K562 (cell line): ENCODE results near the gene ADPRHL1. TPM values are rescaled to one million over a fixed set of nuclear protein-coding genes. Genes with fewer than 3 reads are reported as not detected.

Source experiments
- ATF7 ChIP-seq: fragments of 450-650 bp; IDR thresholded peaks from 2 replicates; pipeline ENCODE4 v1.7.1; 2014; ENCODE audit warnings: mild to moderate bottlenecking, moderate library complexity
- CHCHD3 ChIP-seq: fragments of 250-450 bp; sonication (Bioruptor Pico); IDR thresholded peaks from 2 replicates; pipeline ENCODE4 v2.1.2; 2022; ENCODE audit warnings: mild to moderate bottlenecking
- MYC ChIP-seq, 2 experiments: fragments of 250-450 bp in 1 of 2; sonication (Bioruptor Pico) in 1 of 2; IDR thresholded peaks; 2 replicates each; pipeline versions ENCODE4 v1.5.1 to v1.6.1; 2012 to 2021; ENCODE audit warnings: low read depth in 2 of 2, borderline replicate concordance in 1 of 2, improper control_type of control experiment in 1 of 2, low read length in 1 of 2, mild to moderate bottlenecking in 1 of 2, moderate library complexity in 1 of 2
- PREB ChIP-seq: sonication (generic); formaldehyde crosslinking; IDR thresholded peaks from 2 replicates; pipeline ENCODE4 v1.8.1; 2023; ENCODE audit warnings: mild to moderate bottlenecking, missing genetic modification reagents
- TEAD4 ChIP-seq, 2 experiments: sonication (generic) in 1 of 2; formaldehyde crosslinking in 1 of 2; IDR thresholded peaks; 2 replicates each; pipeline versions ENCODE4 v1.6.1 to v1.8.0; 2012 to 2022; ENCODE audit warnings: borderline replicate concordance in 1 of 2, inconsistent platforms in 1 of 2, low read length in 1 of 2, mild to moderate bottlenecking in 1 of 2, missing genetic modification reagents in 1 of 2
- TRIM24 ChIP-seq, 2 experiments: fragments of 450-650 bp; IDR thresholded peaks; 2 replicates each; pipeline ENCODE4 v1.6.1; 2016
- ZBTB40 ChIP-seq, 2 experiments: fragments of 450-650 bp in 1 of 2; sonication (generic) in 1 of 2; formaldehyde crosslinking in 1 of 2; IDR thresholded peaks; 2 replicates each; pipeline versions ENCODE4 v1.7.1 to v1.9.0; 2016 to 2022; ENCODE audit warnings: inconsistent platforms in 1 of 2, mild to moderate bottlenecking in 1 of 2, missing genetic modification reagents in 1 of 2
- ZNF232 ChIP-seq: sonication (generic); formaldehyde crosslinking; IDR thresholded peaks from 2 replicates; pipeline ENCODE4 v1.8.0; 2022; ENCODE audit warnings: mild to moderate bottlenecking, missing genetic modification reagents
- ZSCAN32 ChIP-seq: fragments of 450-650 bp; formaldehyde crosslinking; IDR thresholded peaks from 2 replicates; pipeline ENCODE4 v1.4.0; 2020; ENCODE audit warnings: mild to moderate bottlenecking, moderate library complexity
- polyA plus RNA-seq, 8 experiments: library from polyadenylated mRNA; depleted of rRNA in 4 of 8; stranded (reverse) in 5 of 8; unstranded in 3 of 8; fragments of >200 nt; fragmentation: Nextera tagmentation in 2 of 8; fragmentation: Illumina TruSeq in 1 of 8; extraction: Ambion mirVana in 2 of 8; extraction: Trizol in 1 of 8; gene quantifications; 2 replicates each; pipeline versions ENCODE4 v1.2.1 to v1.2.3, GENCODE V29; 2011 to 2014; ENCODE audit warnings: inconsistent platforms in 1 of 8, missing spikeins in 1 of 8
- total RNA-seq, 7 experiments: library from RNA; depleted of rRNA in 6 of 7; stranded (reverse); fragments of >200 nt in 6 of 7; fragmentation: Illumina TruSeq in 2 of 7; extraction: Trizol in 2 of 7; gene quantifications; 2 replicates each; pipeline versions ENCODE4 v1.2.1 to v1.2.3, GENCODE V29; 2011 to 2021; ENCODE audit warnings: low replicate concordance in 1 of 7

The ADPRHL1 gene
- total and polyA plus RNA-seq, 9 of the 15 experiments (the other 6 are each of a cell fraction or from before 2014, with no cell fraction given) = 0.06 to 0.76 (median 0.37) TPM; not detected in 1

- TF ChIP-seq TEAD4 (IDR thresholded peaks at IDR 0.05; ENCODE audit: low read length) (no peak), TEAD4 (CRISPR knock-in tag; IDR thresholded peaks at IDR 0.05; ENCODE audit: borderline replicate concordance) (no peak), ZNF232 (CRISPR knock-in tag) (no peak), TRIM24 (IDR thresholded peaks at IDR 0.05) (no peak), ZBTB40 (IDR thresholded peaks at IDR 0.05) (no peak), ZBTB40 (CRISPR knock-in tag; IDR thresholded peaks at IDR 0.05) (no peak), PREB (CRISPR knock-in tag) (no peak), MYC (IDR thresholded peaks at IDR 0.05; ENCODE audit: low read depth, low read length) (no peak), MYC (CRISPR knock-in tag; IDR thresholded peaks at IDR 0.05; ENCODE audit: borderline replicate concordance, low read depth) (no peak), ATF7 (0 out of 2 replicates have a peak, but pooled peaks have one; percentile 15), ZSCAN32 (CRISPR knock-in tag) (no peak), CHCHD3 (CRISPR knock-in tag) (no peak)
- TF ChIP-seq, all 486 proteins: peak for 5
Measured at GRCh38 chr13:113427562-113428468, 25.5 kb downstream of the ADPRHL1 start (continued).
